K562 (cell line): ENCODE data around the gene KLC1. TPM values are rescaled to one million over a fixed set of nuclear protein-coding genes. Genes with fewer than 3 reads are reported as not detected.

Experiments
- ATAC-seq: fragments of 200-7000 bp; cut with Tn5 transposase; 3 replicates; pipeline ENCODE4 v1.9.1; 2020; ENCODE audit warnings: moderate library complexity
- BruUV-seq: library from RNA; stranded (reverse); fragments of 400-500 nt; replicated peaks from 2 replicates; lab custom pipeline; 2021; lab: Mats Ljungman, UMichigan
- CTCF ChIA-PET: fragments of 300-600 bp; formaldehyde crosslinking; extraction: SDS; loops from one replicate; lab custom pipeline; 2021; ENCODE audit warnings: low intra/inter-chr PET ratio; lab: Yijun Ruan, JAX
- POLR2A ChIA-PET: fragments of 300-600, 350-650 bp; sonication (Branson Sonifier 250); formaldehyde crosslinking; extraction: SDS; loops from one replicate; lab custom pipeline; 2021; ENCODE audit warnings: antibody characterized with exemption, inconsistent platforms; lab: Yijun Ruan, JAX
- DNase-seq, 4 experiments: peaks; one replicate each; pipeline versions ENCODE4 v3.0.0 to v3.0.0-alpha.2; 2011 to 2018; ENCODE audit warnings: low spot score in 3 of 4, mixed read lengths in 3 of 4; ENCODE audit errors: extremely low read depth in 1 of 4
- FAIRE-seq: peaks from 2 replicates; lab custom pipeline; 2011; peaks lifted over from hg19 to GRCh38; lab: Jason Lieb, UNC
- H2AFZ ChIP-seq: 2 replicates; pipeline ENCODE4 v1.6.0; 2011; ENCODE audit warnings: low read depth, low read length, control low read depth, inconsistent platforms
- H3K27ac ChIP-seq: fragments of 200-600 bp; 3 replicates; pipeline ENCODE4 v1.8.0; 2011; ENCODE audit warnings: low read depth, mild to moderate bottlenecking, control low read depth, inconsistent platforms, low read length, moderate library complexity, mixed read lengths; ENCODE audit errors: extremely low read depth
- H3K27me3 ChIP-seq, 2 experiments: fragments of 300-600 bp in 1 of 2; 2 replicates in 1 of 2; 3 replicates in 1 of 2; pipeline versions ENCODE4 v1.6.0 to v1.8.0; 2011; ENCODE audit warnings: inconsistent platforms in 2 of 2, low read length in 2 of 2, mild to moderate bottlenecking in 1 of 2, mixed read lengths in 1 of 2, moderate library complexity in 1 of 2; ENCODE audit not compliant: control insufficient read depth in 2 of 2, insufficient read depth in 2 of 2
- H3K36me3 ChIP-seq: fragments of 300-600 bp; 3 replicates; pipeline ENCODE4 v1.8.0; 2011; ENCODE audit warnings: mild to moderate bottlenecking, low read length, inconsistent platforms; ENCODE audit not compliant: control insufficient read depth, insufficient read depth
- H3K4me1 ChIP-seq, 2 experiments: fragments of 200-600 bp in 1 of 2; replicated peaks in 1 of 2; 2 replicates in 1 of 2; 3 replicates in 1 of 2; pipeline versions ENCODE4 v1.5.1 to v1.8.0; 2011; ENCODE audit warnings: inconsistent platforms in 2 of 2, low read length in 2 of 2, mild to moderate bottlenecking in 1 of 2, mixed read lengths in 1 of 2, moderate library complexity in 1 of 2; ENCODE audit not compliant: control insufficient read depth in 2 of 2, insufficient read depth in 2 of 2
- H3K4me2 ChIP-seq: 2 replicates; pipeline ENCODE4 v1.6.1; 2011; ENCODE audit warnings: low read length, control low read depth, inconsistent platforms, mixed read lengths; ENCODE audit not compliant: insufficient read depth
- H3K4me3 ChIP-seq: fragments of 200-600 bp; sonication (generic), shearing (Covaris generic); 2 replicates; pipeline ENCODE4 v1.5.1; 2016; ENCODE audit warnings: control low read depth, inconsistent platforms
- H3K79me2 ChIP-seq: fragments of 200-600 bp; 3 replicates; pipeline ENCODE4 v1.8.0; 2011; ENCODE audit warnings: low read length, inconsistent platforms; ENCODE audit not compliant: control insufficient read depth, insufficient read depth
- H3K9ac ChIP-seq, 2 experiments: 2 replicates each; pipeline versions ENCODE4 v1.6.0 to v1.6.1; 2011; ENCODE audit warnings: low read depth in 2 of 2, low read length in 2 of 2, control low read depth in 1 of 2, inconsistent platforms in 1 of 2, mild to moderate bottlenecking in 1 of 2, mixed read lengths in 1 of 2; ENCODE audit not compliant: insufficient read depth in 1 of 2
- H3K9me1 ChIP-seq: one replicate; pipeline ENCODE4 v1.6.0; 2011; ENCODE audit warnings: inconsistent platforms, mild to moderate bottlenecking, low read length, moderate library complexity; ENCODE audit not compliant: control insufficient read depth, insufficient read depth
- H3K9me3 ChIP-seq: replicated peaks from 2 replicates; pipeline ENCODE4 v1.5.1; 2011; ENCODE audit warnings: low read depth, low read length, inconsistent platforms; ENCODE audit not compliant: control insufficient read depth, insufficient read depth
- H4K20me1 ChIP-seq: replicated peaks from 2 replicates; pipeline ENCODE4 v1.6.1; 2011; ENCODE audit warnings: low read length, inconsistent platforms, mixed read lengths; ENCODE audit not compliant: control insufficient read depth, insufficient read depth
- FOXP1 ChIP-seq: sonication (generic); formaldehyde crosslinking; IDR thresholded peaks from 2 replicates; pipeline ENCODE4 v1.8.0; 2022; ENCODE audit warnings: mild to moderate bottlenecking, missing genetic modification reagents
- RB1 ChIP-seq: fragments of 450-650 bp; IDR thresholded peaks from 2 replicates; pipeline ENCODE4 v1.6.1; 2017; ENCODE audit warnings: low read depth, mild to moderate bottlenecking
- REST ChIP-seq, 2 experiments: fragments of 450-650 bp; formaldehyde crosslinking in 1 of 2; IDR thresholded peaks; 2 replicates each; pipeline versions ENCODE4 v1.4.0 to v1.6.1; 2014 to 2020; ENCODE audit warnings: mild to moderate bottlenecking in 2 of 2, borderline replicate concordance in 1 of 2, low read depth in 1 of 2
- RNF219 ChIP-seq: fragments of 250-450 bp; sonication (Bioruptor Pico); IDR thresholded peaks from 2 replicates; pipeline ENCODE4 v1.5.0; 2022; ENCODE audit warnings: mild to moderate bottlenecking
- XRCC3 ChIP-seq: fragments of 450-650 bp; IDR thresholded peaks from 2 replicates; pipeline ENCODE4 v1.6.1; 2017; ENCODE audit warnings: mild to moderate bottlenecking, moderate library complexity
- ZBTB5 ChIP-seq: fragments of 450-650 bp; IDR thresholded peaks from 2 replicates; pipeline ENCODE4 v1.6.1; 2017; ENCODE audit warnings: antibody characterized with exemption
- ZNF197 ChIP-seq: fragments of 200-800 bp; sonication (Bioruptor generic); IDR thresholded peaks from 2 replicates; pipeline ENCODE4 v1.6.1; 2016; ENCODE audit warnings: low read depth, missing genetic modification characterization, missing compliant biosample characterization
- WGBS: fragments of 100-300 bp; shearing (Covaris generic); methylation state at CpG from one replicate; pipeline ENCODE4 v1.1.6; 2016; ENCODE audit warnings: low coverage, mixed read lengths; ENCODE audit not compliant: insufficient coverage; ENCODE audit errors: missing lambda C conversion rate; 5-methylcytosine and 5-hydroxymethylcytosine counted together
- in situ Hi-C: fragments of 300-500 bp; cut with MboI; formaldehyde crosslinking; loops from 4 replicates; pipeline ENCODE4 v1.15.0; 2018; ENCODE audit warnings: inconsistent platforms, mixed read lengths
- intact Hi-C: fragments of 100-400 bp; cut with micrococcal nuclease; formaldehyde crosslinking; loops from 2 replicates; pipeline ENCODE4 v1.14.2; 2022
- polyA plus RNA-seq, 8 experiments: library from polyadenylated mRNA; depleted of rRNA in 4 of 8; stranded (reverse) in 5 of 8; unstranded in 3 of 8; fragments of >200 nt; fragmentation: Nextera tagmentation in 2 of 8; fragmentation: Illumina TruSeq in 1 of 8; extraction: Ambion mirVana in 2 of 8; extraction: Trizol in 1 of 8; gene quantifications; 2 replicates each; pipeline versions ENCODE4 v1.2.1 to v1.2.3, GENCODE V29; 2011 to 2014; ENCODE audit warnings: inconsistent platforms in 1 of 8, missing spikeins in 1 of 8
- total RNA-seq, 7 experiments: library from RNA; depleted of rRNA in 6 of 7; stranded (reverse); fragments of >200 nt in 6 of 7; fragmentation: Illumina TruSeq in 2 of 7; extraction: Trizol in 2 of 7; gene quantifications; 2 replicates each; pipeline versions ENCODE4 v1.2.1 to v1.2.3, GENCODE V29; 2011 to 2021; ENCODE audit warnings: low replicate concordance in 1 of 7

The KLC1 gene
- total and polyA plus RNA-seq, 9 of the 15 experiments (the other 6 are each of a cell fraction or from before 2014, with no cell fraction given): 4.9 to 134 (median 54.8) TPM

- Histone ChIP-seq H3K36me3 (peaks cover 25% of the 10 kb centered on the region; the same call in 2 of the 3 replicates), H3K9me3 (no peaks in the 10 kb centered on the region), H3K4me3 (no peak overlapping the region), H2AFZ (no peak overlapping the region), H3K9ac (no peak overlapping the region), H3K27me3 (peaks cover 0 to 8% of the 10 kb centered on the region in 2 experiments; a peak in 1 of 5 replicates), H3K79me2 (no peaks in the 10 kb centered on the region), H3K4me1 (peaks cover 3 to 25% of the 10 kb centered on the region in 2 experiments; a peak in 4 of 5 replicates), H4K20me1 (no peaks in the 10 kb centered on the region), H3K9me1 (no peaks in the 10 kb centered on the region), H3K27ac (no peak overlapping the region), H3K4me2 (no peak overlapping the region)
- ChIA-PET POLR2A (interaction anchor here (0.5 to 1.0 kb wide), 3 partner anchors 10 to 18 kb away, joined by 3 to 4 read pairs (median 3); no protein-coding TSS in a partner anchor), CTCF (no interaction called here)
- ATAC-seq (no peak), FAIRE-seq (no peak), DNase-seq (no peak)
- in situ Hi-C loops: no loop called here
- intact Hi-C loops: no loop called here
- TF ChIP-seq ZBTB5 (no peak), ZNF197 (CRISPR knock-in tag) (no peak), FOXP1 (CRISPR knock-in tag) (no peak), RNF219 (no peak), XRCC3 (no peak), RB1 (no peak), REST (IDR thresholded peaks at IDR 0.05; ENCODE audit: borderline replicate concordance) (no peak), REST (CRISPR knock-in tag; IDR thresholded peaks at IDR 0.05; ENCODE audit: low read depth) (no peak)
- 65% methylated on average over 7 of the region's 7 CpGs for WGBS
- BruUV-seq: no TSS peak
Measured at GRCh38 chr14:103735439-103735814, 106.4 kb downstream of the KLC1 start.
